ENCODE results near the gene ANTKMT.

GRCh38 chr16:716200-716568 lies 4.8 kb upstream of the ANTKMT start:
- TF ChIP-seq CTCF (IDR thresholded peaks at IDR 0.05; ENCODE audit: insufficient read depth, low read depth, low read length): no peak
- no peak for TF ChIP-seq EZH2 (IDR thresholded peaks at IDR 0.05; ENCODE audit: insufficient read depth, low read length)

Measured in astrocyte (in vitro differentiated cells and primary cell).